Measurements from ENCODE around the gene CNIH3. TPM values are rescaled to one million over a fixed set of nuclear protein-coding genes. Genes with fewer than 3 reads are reported as not detected.

The CNIH3 gene
- total RNA-seq, 2 experiments from 2014 or later, result 0.82 to 1.3 TPM

- CTCF ChIA-PET, result interaction anchor here (0.9 kb wide), 1 partner anchor 92 kb away, joined by 3 read pairs; no protein-coding TSS in a partner anchor
- POLR2A ChIA-PET, result no interaction called here
These were observed 120.7 kb downstream of the CNIH3 start for GRCh38 chr1:224736619-224737352.

DNA sequence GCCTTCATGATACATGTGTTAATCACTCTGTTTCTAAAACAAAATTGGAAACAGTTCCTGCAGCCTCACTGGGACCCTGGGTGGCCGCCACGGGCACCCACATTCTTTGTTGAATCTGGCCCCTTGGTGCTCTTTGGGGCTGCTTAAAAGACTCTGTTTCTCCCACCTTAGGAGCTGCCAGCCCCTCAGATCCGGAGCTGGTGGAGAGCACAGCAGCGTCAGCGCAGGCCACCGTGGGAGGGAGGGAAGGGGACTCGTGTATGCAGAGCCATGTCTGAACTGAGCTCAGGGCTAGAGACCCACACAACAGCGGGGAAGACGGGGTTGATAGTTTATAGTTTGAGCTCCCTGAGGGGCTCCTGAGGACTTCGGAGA lies 121.2 kb downstream of the CNIH3 start:
- ChIA-PET POLR2A (no interaction called here), CTCF (no interaction called here)

DNA sequence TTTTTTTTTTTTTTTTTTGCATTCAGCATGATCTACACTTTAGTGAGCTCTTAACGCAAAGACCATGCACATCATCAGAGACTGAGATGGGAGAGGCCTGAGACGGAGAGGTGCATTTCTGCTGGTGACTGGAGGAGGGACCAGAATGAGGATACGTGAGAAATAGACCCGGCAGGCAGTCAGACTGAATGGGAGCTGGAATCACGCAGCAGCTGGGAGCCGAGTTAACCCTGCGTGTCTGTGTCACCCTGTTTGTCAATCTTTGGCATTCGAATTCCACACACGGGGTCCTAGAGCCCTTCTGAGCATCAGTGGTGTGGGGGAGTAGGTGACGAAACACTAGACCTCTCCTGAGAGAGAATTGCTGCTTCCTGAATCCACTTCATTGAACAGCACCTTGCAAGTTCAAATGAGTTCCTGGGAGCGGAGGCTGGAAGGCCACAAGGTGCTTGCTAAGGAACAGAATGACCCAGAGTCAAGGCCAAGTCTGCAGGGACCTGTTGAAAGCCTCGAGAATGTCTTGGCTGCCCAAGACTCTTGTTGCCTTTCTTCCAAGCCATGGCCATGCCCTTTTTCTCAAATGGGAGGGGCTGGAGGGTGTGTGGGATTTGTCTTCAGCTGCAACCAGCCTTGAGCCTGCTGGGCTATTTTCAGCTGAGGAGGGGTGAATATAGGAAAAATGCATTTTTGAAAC lies 123.3 kb downstream of the CNIH3 start:
- ChIA-PET CTCF (interaction anchor here (0.7 kb wide), 1 partner anchor 9 kb away, joined by 3 read pairs; no protein-coding TSS in a partner anchor), POLR2A (no interaction called here)

DNA sequence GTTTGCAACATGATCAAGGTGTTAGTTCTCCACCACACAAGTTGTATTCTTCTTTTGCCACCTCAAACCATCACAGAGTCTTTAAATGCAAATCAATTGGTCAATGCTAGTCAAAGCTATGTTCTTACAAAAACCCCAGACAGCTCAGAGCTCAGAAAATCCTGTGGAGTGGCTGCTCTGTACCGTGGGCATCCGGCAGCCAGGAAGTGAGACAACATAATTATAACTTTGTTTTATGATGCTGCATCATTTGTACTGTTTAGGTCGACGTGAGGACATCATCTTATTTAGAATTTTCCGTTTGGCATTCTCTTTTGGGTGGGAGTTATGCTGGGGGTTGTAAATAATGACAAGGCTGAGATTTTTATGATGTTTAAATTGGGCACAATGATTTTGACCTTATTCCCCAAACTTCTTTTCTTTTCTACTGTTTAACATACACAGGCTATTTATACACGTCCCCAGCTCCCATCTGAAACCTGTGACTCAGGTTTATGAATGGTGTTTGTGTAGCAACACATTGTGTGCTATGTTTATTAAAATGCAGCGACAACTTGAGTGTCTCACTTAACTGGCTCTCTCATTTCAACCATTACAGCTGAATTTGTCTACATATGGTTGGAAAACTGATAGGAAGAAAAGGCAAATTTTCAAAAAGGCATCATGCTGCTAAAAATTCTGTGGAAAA lies 124.0 kb downstream of the CNIH3 start:
- CTCF ChIA-PET, result interaction anchor here (0.7 kb wide), 1 partner anchor 8 kb away, joined by 3 read pairs; no protein-coding TSS in a partner anchor
- POLR2A ChIA-PET, result no interaction called here

DNA sequence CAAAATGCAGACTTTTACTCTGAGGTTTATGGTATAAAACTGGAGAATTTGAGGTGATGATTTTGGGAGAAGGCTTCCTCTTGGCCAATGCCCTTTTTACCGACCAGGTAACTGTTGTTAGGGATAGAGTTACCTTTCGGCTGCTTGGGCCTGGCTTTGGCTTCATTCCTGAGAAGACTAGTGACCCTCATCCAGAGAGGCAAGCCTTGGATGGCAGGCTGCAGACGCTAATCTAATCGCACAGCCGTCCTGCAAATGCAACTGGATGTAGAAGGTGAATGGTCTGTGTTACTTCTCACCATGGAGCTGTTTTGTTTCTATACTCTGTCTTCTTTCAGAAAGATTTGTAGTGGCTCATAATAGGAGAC lies 124.6 kb downstream of the CNIH3 start:
- ChIA-PET POLR2A (no interaction called here), CTCF (no interaction called here)

DNA sequence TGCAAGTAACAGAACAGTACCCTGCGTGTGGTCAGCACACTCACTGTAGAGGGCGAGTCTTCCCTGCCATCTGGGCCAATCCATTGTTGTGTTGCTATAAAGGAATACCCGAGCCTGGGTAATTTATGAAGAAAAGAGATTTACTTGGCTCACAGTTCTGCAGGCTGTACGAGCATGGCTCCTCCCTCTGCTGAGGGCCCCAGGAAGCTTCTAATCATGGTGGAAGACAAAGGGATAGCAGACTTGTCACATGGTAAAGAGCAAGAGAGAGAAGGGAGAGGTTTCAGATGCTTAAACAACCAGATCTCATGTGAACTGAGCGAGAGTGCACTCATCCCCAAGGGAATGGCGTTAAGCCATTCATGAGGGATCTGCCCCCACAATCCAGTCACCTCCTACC lies 126.2 kb downstream of the CNIH3 start:
- ChIA-PET POLR2A (no interaction called here), CTCF (no interaction called here)

- CTCF ChIA-PET, result no interaction called here
- POLR2A ChIA-PET, result no interaction called here
These were observed 127.6 kb downstream of the CNIH3 start for GRCh38 chr1:224743608-224744164.

GRCh38 chr1:224744521-224744920 lies 128.4 kb downstream of the CNIH3 start:
- ChIA-PET CTCF (no interaction called here), POLR2A (no interaction called here)

- POLR2A ChIA-PET, result no interaction called here
- CTCF ChIA-PET, result no interaction called here
These were observed 129.3 kb downstream of the CNIH3 start for GRCh38 chr1:224745394-224745793.

DNA sequence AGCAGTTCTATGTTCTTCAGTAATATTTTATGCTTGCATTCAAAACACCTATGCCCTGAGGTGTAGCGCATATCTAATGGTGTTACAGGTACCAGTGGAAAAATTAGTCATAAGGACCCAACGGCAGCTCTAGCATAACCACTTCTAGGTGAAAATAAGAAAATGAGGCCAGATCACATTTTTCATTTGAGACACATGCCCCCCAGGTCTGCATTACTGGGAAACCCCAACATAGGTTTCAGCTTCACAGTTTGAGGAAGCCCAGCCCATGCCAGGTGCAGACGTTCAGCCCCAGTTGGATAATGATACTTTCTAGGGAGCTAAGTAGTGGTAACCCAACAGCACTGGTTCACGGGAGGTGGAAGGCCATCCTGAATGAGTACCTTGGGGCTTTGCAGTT lies 129.8 kb downstream of the CNIH3 start:
- ChIA-PET POLR2A (no interaction called here), CTCF (no interaction called here)

DNA sequence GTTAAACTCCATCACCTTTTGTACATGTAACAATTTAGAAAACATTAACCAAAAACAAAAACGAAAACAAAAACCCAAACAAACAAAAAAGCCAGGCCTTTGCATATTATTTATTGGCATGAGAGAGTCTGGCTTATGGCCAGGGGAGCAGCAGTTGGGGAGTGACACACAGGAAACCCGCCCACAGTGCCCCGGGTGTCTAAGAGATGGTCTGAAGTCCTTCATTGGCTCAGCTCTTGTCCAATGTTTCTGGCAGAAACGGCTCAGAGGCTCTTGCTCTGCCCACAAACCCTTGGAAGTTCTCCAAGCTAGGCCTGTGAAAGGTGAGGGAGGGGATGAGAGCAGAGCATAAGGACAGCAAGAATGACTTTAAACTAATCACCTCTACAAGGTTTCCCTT lies 131.5 kb downstream of the CNIH3 start:
- ChIA-PET CTCF (no interaction called here), POLR2A (no interaction called here)

DNA sequence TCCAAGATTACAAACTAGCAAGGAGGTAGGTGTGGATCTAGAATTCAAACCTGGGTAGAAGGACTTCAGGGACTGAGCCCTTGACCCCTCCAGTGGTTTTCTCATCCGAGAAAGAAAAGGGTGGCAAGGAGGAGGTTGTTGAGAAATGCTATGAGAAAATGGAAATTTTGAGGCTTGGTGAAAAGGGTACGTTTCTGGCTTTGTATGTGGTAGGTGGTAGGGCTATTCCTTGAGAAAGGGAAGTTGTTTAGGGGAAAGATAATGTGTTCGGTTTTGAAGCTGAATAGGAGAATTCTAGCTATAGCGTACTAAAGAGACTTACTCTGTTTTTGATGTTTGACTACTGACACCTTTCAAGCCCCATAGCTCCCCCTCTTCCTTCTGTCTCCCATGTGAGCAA lies 133.8 kb downstream of the CNIH3 start:
- POLR2A ChIA-PET, result no interaction called here
- CTCF ChIA-PET, result no interaction called here

- CTCF ChIA-PET, result no interaction called here
- POLR2A ChIA-PET, result no interaction called here
These were observed 135.7 kb downstream of the CNIH3 start for GRCh38 chr1:224751624-224752311.

GRCh38 chr1:224753491-224753890 lies 137.4 kb downstream of the CNIH3 start:
- CTCF ChIA-PET, result no interaction called here
- POLR2A ChIA-PET, result no interaction called here

GRCh38 chr1:224755586-224755985 lies 139.5 kb downstream of the CNIH3 start:
- POLR2A ChIA-PET, result no interaction called here

DNA sequence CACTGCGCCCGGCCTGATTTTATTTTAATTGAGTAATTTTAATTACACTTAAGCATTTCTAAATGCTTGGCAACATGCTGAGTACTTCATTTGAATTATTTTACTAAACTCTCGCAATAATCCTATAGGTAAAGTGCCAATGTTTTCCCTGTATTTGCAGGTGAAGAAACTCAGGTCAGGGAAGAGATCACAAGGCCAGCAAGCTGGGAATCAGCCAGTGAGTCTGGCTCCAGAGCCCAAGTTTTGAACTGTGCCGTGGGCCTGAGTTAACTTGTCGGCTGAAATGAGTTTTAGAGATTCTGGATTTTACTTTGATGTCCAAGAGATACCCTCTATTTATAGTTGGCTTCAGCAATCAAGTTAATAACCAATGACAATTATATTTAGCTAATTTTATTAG lies 141.4 kb downstream of the CNIH3 start:
- CTCF ChIA-PET, result no interaction called here
- POLR2A ChIA-PET, result no interaction called here

More at GRCh38 chr1:224755586-224755985, 139.5 kb downstream of the CNIH3 start:
- CTCF ChIA-PET, result no interaction called here

- ChIA-PET CTCF (no interaction called here), POLR2A (no interaction called here)
These were observed 143.0 kb downstream of the CNIH3 start for GRCh38 chr1:224759135-224759534.

- CTCF ChIA-PET, result no interaction called here
These were observed 143.6 kb downstream of the CNIH3 start for GRCh38 chr1:224759681-224760091.

DNA sequence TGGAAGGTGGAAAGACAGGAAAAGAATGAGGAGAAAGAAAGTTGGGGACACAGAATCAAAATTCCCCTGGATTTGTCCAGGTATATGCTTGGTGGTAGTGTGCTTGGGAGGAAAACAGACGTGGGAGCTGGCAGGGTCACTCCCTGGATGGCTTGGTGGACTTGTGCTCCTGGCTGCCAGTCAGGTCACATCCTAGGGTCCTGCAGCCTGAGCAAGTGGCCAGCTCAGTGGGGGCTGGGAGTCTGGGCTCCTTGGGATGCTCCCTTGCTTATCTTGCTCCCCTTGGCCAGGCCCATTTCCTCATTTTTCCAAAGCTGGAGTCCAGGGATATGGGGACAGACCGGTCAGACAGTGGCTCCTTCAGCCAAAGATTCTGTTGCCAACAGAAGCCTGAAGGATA lies 144.0 kb downstream of the CNIH3 start:
- POLR2A ChIA-PET, result no interaction called here
- CTCF ChIA-PET, result no interaction called here

More at GRCh38 chr1:224759681-224760091, 143.6 kb downstream of the CNIH3 start:
- POLR2A ChIA-PET, result no interaction called here

- ChIA-PET CTCF (no interaction called here), POLR2A (no interaction called here)
These were observed 145.1 kb downstream of the CNIH3 start for GRCh38 chr1:224761245-224761644.
